Uterus (tissue), 2 donors: ENCODE measurements around the gene NSRP1.

Experiments
- POLR2A ChIP-seq, 2 donors: fragments of 450-650 bp; IDR thresholded peaks; one replicate each; pipeline ENCODE4 v1.6.1; 2016; ENCODE audit warnings: antibody characterized with exemption in 2 of 2, mild to moderate bottlenecking in 1 of 2, moderate library complexity in 1 of 2
- TF ChIP-seq, protein P1 (sequence below), 4 experiments: fragments of 200-600 bp in 2 of 4; fragments of 450-650 bp in 2 of 4; sonication (generic) in 2 of 4; IDR thresholded peaks; one replicate each; pipeline ENCODE4 v1.5.1; 2016 to 2019; ENCODE audit warnings: antibody characterized with exemption in 4 of 4, mild to moderate bottlenecking in 2 of 4, moderate library complexity in 1 of 4

DNA sequence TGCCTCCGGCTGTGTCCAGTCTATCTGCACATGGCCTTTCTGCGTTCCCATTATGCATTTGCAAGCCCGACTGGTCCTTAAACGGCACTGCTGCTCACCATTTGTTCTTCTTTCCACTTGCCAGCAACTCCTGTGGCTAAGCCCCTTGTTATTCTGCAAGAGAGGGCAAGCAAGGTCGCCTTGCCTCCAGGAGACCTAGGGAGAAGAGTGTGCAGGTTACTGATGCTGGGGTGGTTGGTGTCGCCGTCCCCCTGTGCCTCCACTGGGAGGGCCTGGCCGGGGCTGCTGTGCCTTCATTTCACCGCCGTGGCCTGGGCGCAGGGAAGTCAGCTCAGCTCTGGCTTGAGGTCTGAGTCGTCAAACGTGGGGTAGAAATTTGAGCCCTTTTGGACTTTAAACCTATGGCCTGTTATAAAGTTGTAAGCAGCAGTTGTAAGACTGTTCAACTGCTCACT lies 106.1 kb downstream of the NSRP1 start:
- TF ChIP-seq, protein P1, sequence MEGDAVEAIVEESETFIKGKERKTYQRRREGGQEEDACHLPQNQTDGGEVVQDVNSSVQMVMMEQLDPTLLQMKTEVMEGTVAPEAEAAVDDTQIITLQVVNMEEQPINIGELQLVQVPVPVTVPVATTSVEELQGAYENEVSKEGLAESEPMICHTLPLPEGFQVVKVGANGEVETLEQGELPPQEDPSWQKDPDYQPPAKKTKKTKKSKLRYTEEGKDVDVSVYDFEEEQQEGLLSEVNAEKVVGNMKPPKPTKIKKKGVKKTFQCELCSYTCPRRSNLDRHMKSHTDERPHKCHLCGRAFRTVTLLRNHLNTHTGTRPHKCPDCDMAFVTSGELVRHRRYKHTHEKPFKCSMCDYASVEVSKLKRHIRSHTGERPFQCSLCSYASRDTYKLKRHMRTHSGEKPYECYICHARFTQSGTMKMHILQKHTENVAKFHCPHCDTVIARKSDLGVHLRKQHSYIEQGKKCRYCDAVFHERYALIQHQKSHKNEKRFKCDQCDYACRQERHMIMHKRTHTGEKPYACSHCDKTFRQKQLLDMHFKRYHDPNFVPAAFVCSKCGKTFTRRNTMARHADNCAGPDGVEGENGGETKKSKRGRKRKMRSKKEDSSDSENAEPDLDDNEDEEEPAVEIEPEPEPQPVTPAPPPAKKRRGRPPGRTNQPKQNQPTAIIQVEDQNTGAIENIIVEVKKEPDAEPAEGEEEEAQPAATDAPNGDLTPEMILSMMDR (IDR thresholded peaks at IDR 0.05) = no peak
- no peak for TF ChIP-seq POLR2A (IDR thresholded peaks at IDR 0.05)
